Keratinocyte (primary cell): Measurements from ENCODE around the gene LSM14B.

Experiments used
- CTCF ChIP-seq, 3 experiments: IDR thresholded peaks in 1 of 3; conservative IDR thresholded peaks in 1 of 3; optimal IDR thresholded peaks in 1 of 3; 2 replicates in 2 of 3; 3 replicates in 1 of 3; pipeline versions ENCODE3 to v1.5.1; 2011; ENCODE audit warnings: low read length in 3 of 3, mild to moderate bottlenecking in 3 of 3, moderate library complexity in 2 of 3, control low read depth in 1 of 3, inconsistent platforms in 1 of 3; ENCODE audit not compliant: insufficient read depth in 2 of 3; ENCODE audit errors: extremely low read depth in 1 of 3
- EZH2 ChIP-seq: IDR thresholded peaks from one replicate; pipeline ENCODE4 v1.6.1; 2012; ENCODE audit warnings: inconsistent platforms, mild to moderate bottlenecking, low read length, moderate library complexity

DNA sequence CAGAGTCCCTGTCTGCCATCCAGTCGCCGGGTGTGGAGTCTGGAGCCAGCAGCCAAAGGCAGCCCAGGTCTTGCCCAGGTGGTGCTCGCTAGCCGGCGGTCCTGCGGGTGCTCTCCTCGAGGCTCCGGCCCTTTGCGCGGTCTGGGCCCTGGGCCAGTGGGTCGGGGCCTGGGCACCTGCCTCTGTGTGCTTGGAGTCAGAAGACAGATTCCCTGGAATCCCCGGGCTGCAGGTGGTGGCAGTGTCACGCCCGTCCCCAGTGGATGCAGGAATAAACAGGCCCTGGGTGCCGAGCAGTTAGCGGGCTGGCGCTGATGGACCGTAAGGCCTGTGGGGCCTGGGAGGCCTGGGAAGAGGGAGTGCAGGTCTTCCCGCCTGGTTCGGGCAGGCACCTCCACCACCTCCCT, 26.6 kb downstream of the LSM14B start:
- TF ChIP-seq EZH2 (no peak), CTCF (optimal IDR thresholded peaks at IDR 0.05 in 1 of 3, IDR thresholded peaks at IDR 0.05 in 1 of 3, conservative IDR thresholded peaks at IDR 0.05 in 1 of 3; ENCODE audit: extremely low read depth in 1 of 3, insufficient read depth in 2 of 3, low read length in 3 of 3) (no peak)
